ENCODE data around the gene TUBB3.
A peak's percentile ranks its signal among the peaks of the same experiment; 100 is the strongest.
"Not testable (repeated sequence)": the region's sequence is repeated elsewhere in the genome, so short reads cannot be mapped to it uniquely, and the experiment has no call there.

Gene TUBB3

DNA sequence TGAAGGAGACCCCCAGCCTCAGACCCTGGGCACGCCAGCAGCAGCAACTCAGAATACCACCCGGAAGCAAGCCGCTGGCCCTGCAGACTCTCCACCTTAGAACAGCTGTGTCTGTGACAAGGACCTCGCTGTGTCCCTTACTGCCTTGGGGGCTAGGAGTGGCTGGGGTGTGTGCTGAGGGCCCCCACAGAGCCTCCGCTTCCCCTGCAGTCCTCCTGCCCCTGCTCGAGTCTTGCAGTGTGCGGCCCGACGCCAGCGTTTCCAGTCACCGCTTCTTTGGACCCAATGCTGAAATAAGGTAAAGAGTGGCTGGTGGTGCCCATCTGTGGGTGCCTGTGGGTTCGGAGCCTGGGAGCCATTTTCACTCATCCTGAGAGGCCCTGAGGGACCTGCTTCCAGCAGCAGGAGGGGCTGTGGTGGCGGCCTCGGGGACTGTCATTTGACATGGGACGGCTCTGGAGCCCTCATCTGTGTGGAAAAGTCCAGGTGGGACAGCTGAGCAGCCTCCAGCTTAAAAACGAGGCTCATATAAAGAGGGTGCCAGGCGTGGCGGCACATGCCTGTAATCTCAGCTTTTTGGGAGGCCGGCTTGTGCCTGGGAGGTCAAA is 19.1 kb upstream of the TUBB3 start:
- no peak for DNase-seq

GRCh38 chr16:89904606-89905510 is 18.3 kb upstream of the TUBB3 start:
- DNase-seq: no peak

DNA sequence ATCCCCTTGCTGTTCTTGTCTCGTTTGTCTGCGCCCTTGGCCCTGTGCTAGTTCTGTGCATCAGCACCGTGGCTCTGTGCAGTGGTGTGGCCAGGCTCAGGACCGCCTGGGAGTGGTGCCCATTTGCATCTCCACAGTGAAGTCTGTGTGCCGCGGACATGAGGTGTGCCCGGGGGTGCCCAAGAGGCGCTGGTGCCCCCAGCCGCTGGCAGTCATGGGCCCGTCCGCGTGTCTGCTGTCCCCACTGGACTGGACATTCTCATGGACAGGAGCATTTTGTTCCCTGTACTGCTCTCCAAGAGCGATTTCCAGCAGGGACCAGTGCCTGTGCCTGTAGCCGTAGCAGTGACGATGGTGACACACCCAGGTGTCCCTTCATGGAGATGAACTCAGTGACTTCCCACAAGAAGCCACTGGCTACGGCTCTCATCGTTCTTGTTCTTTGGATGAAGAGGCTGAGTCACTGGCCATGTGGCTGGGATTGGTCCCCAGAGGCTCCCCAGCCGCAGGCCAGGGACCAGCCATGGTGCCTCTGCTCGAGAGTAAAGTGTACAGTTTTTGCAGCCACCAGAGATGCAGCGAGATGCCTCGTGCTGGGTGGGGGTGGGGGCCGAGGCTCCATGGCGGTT is 17.5 kb upstream of the TUBB3 start:
- no peak for DNase-seq

GRCh38 chr16:89906140-89907025 is 16.8 kb upstream of the TUBB3 start:
- no peak for DNase-seq

GRCh38 chr16:89907055-89907814 is 15.9 kb upstream of the TUBB3 start:
- DNase-seq: no peak

DNA sequence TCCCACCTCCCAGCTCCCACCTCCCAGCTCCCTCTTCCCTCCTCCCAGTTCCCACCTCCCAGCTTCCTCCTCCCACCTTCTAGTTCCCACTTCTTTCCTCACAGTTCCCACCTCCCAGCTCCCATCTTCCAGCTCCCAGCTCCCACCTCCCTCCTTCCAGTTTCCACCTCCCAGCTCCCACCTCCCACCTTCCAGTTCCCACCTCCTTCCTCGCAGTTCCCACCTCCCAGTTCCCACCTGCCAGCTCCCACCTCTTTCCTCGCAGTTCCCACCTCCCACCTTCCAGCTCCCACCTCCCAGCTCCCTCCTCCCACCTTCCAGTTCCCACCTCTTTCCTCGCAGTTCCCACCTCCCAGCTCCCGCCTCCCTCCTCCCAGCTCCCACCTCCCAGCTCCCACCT is 14.9 kb upstream of the TUBB3 start:
- no peak for DNase-seq

DNA sequence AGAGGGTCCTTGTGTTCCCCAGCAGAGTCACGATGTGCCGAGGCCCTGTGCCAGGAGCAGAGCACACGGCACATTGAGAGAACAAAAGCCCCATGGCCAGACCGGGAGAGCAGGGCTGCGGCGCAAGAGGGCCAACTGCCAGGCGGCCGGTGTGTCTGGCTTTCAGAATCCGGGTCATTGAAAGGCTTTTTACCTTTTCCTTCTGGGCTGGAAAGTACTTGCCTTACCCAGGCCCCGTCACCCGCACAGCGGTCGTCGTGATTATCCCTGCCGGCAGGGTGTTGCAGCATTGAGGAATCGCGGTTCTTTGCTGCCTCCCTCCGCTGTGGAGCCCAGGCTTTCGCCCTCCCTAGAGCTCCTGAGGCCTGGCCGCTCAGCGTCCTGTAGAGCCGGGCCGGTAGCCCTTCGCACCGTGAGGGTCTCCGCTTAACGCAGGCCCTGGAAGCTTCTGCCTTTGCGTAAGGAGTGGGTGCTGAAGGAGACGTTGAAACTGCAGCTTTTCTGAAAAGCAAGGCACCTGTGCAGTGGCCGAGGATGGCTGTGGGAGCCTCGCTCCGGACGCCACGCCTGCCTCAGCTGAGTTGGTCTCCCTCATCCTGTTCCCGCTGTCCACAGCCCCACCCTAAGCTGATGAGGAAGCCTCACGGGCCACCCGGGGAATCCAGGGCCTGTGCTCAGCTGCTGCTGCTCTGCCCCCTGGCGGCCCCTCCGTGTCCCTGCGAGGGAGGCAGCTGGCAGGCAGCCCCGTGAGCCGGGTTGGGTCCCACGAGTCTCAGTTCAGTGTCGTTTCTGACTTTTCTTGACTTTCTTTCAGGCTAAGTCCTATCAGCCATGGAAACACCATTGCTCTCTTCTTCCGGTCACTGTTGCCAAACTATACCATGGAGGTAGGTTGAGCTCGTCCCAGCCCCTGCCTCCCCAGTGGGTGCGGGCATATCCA is 13.1 kb upstream of the TUBB3 start:
- peak; percentile 74 for DNase-seq

GRCh38 chr16:89910717-89911354 is 12.3 kb upstream of the TUBB3 start:
- DNase-seq: no peak

DNA sequence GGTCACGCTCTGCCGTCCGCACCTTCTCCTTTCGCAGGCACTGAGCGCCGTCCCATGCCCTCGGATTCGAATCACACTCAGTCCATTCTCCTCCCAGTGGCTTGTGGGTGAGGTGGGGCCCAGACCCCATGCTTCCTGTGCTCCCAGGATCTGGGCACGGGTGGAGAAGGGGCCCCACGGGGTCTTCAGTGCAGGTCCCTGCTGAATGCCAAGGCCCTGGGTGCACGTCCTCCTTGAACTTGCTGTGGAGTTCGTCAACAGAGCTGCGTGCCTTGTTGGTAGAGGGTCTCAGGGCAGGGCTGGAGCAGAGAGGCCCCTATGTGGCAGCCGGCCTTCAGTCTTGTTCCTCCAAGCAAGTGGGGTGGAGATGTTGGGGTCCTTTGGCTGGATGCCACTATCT is 11.8 kb upstream of the TUBB3 start:
- DNase-seq: no peak

DNA sequence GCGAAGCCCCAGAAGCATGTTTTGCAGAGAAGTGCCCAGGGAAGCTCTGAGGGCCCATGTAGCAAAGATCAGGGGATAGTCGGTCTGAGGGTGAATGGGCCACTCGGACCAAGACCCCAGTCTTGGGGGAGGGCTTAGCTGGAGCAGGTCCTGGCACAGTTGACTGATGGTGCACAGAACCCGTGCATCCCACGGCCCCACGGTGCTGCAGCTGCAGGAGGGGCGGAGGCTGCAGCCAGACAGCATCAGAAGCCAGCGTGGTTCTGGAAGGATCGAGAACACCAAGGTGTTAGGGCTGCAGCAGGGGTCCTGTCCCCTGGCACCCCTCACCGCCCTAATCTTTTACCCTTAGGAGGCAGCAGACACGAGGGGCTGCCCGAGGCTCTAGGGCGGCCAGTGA is 11.0 kb upstream of the TUBB3 start:
- DNase-seq: no peak

DNA sequence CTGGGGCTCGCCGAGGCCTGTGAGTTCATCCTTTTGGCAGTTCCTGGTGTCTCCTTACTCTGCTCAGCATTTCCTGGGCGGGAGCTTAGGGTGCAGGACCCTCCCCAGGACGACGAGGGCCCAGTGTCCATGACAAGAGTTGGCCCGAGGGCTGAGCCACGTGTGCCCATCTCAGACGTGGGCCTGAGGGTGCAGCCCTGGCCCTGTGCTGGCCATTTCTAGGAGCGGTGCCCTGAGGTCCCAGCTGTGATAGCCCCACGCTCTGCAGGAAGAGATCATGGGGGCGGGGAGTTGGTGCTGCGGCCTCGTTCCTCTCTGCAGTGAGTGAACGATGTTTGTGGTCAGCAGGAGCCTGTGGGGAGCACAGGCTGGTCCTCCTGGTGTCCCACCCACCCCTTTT is 10.5 kb upstream of the TUBB3 start:
- no peak for DNase-seq

- DNase-seq: no peak
These were observed 9.4 kb upstream of the TUBB3 start for GRCh38 chr16:89913408-89914387.

DNA sequence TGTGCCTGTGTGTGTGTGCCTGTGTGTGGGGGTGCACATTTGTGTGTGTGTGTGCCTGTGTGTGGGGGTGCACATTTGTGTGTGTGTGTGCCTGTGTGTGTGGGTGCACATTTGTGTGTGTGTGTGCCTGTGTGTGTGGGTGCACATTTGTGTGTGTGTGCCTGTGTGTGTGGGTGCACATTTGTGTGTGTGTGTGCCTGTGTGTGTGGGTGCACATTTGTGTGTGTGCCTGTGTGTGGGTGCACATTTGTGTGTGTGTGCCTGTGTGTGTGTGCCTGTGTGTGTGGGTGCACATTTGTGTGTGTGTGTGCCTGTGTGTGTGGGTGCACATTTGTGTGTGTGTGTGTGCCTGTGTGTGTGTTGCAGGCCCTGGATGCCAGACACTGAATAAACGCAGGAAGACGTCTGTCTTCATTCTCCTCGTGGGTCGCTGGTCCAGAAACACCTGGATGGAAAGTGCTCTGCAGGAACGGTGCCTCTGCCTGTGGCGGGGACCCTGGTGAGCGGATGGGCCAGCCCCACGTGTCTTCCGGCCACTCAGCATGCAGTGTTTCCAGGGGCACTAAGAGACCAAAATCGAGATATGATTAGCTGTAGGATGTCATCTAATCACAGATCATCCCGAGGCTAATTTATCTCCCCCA is 8.4 kb upstream of the TUBB3 start:
- DNase-seq: not testable (repeated sequence)

DNA sequence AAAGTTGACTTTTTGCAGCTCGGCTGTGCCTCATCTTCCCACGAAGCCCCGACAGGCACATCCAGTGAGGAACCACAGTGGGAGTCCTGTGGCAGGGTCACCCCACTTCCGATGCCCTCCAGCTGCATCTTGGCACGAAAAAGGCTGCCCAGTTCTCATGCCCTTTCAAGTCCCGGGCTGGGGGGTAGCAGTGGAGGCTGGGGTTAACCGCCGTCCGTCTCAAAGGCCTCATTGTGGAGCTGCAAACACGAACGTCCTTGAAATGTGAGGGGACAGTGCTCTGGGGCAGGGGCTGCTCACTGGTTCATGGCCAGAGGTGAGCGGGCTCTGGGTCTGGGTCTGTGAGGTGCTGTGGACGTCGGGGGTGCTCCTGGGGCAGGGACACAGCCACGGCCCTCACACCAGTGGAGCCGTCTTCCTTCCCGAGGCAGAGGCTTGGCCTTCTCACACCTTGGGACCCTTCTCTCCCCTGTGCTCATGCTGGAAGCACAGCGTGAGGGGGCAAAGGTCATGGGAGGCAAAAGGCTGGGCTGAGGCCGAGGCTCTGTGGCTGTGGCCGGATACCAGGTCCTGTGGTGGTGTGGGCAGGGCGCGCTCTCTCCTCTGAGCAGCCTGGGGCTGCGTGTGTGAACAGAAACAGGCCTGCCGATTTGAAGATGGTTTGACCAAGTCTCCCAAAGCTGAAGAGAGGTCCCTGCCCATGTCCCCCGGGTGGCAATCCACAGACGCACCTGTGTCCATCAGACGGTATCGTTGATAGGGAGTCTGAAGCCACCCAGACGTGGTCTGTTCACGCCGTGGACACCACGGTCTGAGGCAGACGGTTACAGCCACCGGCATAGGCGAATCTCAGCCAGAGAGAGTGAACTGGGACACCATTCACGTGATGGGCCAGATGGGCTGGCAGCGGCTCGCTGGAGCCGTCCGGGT is 7.6 kb upstream of the TUBB3 start:
- no peak for DNase-seq

DNA sequence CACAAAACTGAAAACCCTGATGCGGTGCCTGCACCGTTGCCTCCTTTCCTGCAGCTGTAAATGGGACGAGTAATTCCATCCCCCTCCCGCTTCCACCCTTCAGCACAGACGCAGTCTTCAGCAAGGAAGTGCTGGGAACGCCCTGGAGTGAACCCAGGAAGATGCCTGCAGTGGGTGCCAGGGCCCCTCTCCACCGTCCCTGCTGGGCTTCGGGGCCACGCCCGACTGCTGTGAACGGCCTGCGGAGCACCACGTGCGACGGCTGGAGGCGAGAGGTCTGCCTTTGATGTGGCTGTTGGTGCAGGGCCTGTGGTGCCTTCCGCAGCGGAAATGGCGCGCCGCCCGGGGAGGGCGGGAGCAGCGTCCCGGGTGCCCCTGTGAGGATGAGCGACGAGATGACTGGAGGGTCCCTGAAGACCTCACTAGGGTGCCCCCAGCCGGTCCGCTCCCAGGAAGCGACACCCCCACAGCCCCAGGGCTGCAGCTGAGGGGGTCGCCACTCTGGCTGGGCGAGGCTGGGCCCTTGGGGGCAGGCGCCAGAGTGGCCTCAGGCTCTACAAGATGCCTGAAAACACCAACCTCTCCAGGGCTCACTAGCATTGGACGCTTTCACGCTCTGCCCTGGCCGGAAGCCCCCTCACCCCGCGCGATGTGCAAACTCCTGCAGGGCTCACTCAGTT is 5.2 kb upstream of the TUBB3 start:
- peak; percentile 53 for DNase-seq

DNA sequence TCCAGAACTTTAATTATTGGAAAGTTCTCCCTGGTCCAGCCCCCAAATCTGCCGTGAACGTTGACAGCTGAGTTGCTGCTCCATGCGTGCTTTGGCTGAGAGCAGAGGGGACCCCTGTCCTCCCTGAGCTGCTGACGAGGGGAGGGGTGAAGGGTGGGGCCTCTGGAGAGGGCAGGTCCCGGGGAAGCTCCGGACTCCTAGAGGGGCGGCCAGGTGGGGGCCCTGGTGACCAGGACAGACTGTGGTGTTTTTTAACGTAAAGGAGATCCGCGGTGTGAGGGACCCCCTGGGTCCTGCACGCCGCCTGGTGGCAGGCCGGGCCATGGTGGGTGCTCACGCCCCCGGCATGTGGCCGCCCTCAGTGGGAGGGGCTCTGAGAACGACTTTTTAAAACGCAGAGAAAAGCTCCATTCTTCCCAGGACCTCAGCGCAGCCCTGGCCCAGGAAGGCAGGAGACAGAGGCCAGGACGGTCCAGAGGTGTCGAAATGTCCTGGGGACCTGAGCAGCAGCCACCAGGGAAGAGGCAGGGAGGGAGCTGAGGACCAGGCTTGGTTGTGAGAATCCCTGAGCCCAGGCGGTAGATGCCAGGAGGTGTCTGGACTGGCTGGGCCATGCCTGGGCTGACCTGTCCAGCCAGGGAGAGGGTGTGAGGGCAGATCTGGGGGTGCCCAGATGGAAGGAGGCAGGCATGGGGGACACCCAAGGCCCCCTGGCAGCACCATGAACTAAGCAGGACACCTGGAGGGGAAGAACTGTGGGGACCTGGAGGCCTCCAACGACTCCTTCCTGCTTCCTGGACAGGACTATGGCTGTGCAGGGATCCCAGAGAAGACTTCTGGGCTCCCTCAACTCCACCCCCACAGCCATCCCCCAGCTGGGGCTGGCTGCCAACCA is 4.4 kb upstream of the TUBB3 start, which contains the start of gene MC1R:
Gene MC1R, plus strand, starts transcription at position 410 of the 895 bp plus-strand sequence. Its CDS starts 397 bp downstream, at position 807.
- DNase-seq: peak; percentile 34
